GM12873 (cell line): ENCODE data around the gene HIPK2.

Source experiments
- TF ChIP-seq, protein P1 (sequence below): IDR thresholded peaks from 2 replicates; pipeline ENCODE4 v1.5.1; 2012; ENCODE audit warnings: low read depth, mild to moderate bottlenecking, moderate library complexity, low read length, control low read depth; ENCODE audit not compliant: insufficient read depth; ENCODE audit errors: missing control alignments

HIPK2 gene

DNA sequence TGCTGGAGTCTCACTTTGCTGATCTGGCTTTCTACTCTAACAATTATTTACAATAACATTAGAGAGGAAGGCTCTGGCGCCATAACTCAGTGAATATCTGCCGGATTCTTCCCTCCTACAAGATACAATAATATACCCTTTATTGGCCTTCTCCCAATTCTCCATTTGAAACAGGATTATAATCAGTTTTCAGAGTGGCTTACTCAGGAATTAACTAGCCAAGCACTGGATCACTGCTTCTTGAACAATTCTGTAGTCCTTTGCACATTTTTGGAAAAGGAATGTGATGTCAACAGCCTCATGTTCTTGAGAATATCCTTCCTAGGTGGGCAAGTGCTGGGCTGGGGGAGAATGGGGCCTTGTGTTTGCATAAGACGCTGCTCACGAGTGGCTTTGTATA is 125.9 kb downstream of the HIPK2 start:
- TF ChIP-seq, protein P1, sequence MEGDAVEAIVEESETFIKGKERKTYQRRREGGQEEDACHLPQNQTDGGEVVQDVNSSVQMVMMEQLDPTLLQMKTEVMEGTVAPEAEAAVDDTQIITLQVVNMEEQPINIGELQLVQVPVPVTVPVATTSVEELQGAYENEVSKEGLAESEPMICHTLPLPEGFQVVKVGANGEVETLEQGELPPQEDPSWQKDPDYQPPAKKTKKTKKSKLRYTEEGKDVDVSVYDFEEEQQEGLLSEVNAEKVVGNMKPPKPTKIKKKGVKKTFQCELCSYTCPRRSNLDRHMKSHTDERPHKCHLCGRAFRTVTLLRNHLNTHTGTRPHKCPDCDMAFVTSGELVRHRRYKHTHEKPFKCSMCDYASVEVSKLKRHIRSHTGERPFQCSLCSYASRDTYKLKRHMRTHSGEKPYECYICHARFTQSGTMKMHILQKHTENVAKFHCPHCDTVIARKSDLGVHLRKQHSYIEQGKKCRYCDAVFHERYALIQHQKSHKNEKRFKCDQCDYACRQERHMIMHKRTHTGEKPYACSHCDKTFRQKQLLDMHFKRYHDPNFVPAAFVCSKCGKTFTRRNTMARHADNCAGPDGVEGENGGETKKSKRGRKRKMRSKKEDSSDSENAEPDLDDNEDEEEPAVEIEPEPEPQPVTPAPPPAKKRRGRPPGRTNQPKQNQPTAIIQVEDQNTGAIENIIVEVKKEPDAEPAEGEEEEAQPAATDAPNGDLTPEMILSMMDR: no peak

DNA sequence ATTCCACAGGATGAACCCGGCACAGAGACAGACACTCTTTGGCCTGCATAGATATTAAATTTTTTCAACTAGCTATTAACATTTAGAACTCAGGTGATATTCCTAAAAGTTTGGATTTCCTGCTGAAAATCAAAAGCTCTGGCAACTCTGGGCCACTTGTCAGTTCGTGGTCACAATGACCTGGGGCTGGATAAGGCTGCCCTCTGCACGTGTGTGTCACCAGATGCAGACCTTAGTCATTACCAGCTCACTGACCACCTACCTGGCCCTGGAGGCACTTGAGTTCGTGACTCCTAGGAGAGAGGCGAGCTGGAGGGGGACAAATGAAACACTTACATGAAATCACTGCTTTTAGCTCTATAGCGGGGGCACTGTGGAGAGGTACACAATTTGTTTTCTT is 126.5 kb downstream of the HIPK2 start:
- TF ChIP-seq, protein P1: no peak

DNA sequence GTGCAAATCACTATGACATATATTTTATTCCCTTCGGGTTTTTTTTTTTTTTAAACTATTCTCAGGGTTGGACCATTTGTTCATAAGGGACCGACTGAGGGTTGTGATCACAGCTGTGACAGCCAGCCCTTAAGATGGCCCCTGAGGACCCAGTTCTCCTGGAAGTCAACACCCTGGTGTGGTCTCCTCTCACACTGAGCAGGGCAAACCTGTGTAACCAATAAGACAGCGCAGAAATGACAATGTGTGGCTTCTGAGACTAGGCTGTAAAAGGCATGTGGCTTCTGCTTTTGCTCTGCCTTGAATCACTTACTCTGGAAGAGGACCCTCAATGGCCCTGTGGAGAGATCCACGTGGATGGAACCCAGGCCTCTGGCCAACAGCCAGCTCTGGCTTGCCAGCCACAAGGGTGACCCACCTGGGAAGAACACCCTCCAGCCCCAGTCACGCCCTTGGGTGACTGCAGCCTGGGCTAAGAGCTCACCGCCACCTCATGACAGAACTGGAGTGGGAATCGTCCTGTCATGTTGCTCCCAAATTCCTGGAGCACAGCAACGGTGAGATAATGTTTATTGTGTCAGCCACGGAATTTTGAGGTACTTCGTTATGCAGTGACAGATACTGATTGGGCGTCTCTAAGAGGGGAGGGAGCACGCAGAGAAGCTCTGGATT is 127.2 kb downstream of the HIPK2 start:
- TF ChIP-seq, protein P1: no peak

DNA sequence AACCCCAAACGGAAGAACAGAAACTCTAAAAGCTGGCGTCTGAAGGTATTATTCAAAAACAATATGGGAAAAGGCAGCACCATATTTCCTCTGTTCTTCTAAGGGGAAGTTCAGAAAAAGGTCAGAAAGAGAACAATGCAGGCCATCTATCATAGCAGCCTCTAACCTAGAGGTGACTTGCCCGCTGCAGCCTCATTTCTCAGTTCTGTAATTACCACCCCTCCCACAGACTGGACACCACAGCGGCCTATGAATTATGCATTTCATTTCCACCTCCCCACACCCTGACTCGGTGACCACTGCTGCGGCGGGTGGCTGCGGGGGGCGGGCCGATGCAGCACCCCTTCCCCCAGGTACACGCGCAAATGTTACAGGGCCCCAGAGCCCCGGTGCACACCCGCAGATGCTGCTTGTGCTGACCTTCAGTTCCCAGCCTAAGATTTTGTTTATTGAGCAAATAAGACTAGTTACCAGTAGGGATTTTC is 128.8 kb downstream of the HIPK2 start:
- TF ChIP-seq, protein P1: peak; percentile 5

DNA sequence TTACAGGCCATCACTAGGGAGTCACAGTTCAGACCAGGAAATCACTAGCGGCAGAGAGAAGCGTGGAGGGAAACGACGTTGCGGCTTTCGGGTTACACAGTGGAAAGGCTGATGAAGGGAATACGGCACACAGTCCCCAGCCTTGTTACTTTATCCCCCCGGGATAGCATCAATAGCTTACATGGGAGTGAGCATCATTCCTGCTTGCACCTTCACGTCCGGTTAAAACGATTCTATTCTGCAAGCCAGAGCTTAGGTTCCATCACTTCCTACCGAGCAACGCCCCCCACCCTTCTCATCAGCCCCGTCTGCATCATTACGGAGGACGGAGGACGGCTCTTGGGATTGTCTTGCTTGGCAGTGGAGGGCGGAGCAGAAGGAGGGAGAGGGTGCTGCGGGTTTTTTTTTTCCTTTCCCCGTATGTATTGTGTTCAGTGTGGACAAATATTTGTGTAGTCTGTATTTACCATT is 129.4 kb downstream of the HIPK2 start:
- TF ChIP-seq, protein P1: no peak

DNA sequence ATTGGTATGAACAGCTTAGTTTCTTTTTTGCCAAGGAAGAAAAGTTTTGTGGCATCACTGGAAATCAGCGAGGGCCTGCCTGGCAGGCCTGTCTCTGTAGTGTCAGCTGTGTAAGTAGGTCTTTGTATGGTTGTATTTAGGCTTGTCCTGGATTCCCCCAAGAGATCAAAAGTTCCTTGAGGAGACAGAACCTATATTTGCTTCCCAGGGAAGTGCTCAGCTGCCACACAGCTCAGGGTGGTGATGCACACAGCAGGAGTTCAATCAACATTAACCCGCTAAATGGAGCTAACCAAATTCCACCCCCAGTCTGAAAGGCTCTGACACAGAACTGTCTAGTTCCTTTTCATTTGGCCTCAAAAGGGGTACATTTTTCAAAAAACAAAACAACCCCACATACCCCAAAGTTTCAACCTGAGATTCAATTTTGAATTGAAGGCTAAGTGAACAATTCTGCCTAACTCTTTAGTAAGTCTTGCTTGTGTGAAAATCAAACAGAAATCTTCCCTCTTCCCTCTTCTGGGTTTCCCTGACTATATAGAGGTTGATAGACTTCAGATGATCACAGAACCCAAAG is 129.9 kb downstream of the HIPK2 start:
- TF ChIP-seq, protein P1: no peak

DNA sequence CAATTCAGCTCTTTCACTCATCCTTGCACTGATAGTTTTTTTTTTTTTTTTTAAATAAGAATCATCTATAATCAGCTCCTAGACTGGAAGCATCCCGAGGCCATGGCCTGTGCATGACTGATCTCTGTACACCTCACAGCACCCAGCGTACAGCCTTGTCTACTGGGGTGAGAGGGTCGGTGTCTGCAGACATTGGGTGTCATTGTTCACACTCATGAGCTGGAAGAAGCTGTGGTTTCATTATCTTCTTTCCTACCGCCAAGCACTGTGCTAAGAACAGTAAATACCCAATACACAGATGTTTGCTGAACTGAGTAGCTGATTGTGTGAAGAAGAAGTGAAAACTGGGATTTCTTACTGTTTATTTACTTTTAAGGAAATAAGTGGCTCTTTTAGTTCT is 130.7 kb downstream of the HIPK2 start:
- TF ChIP-seq, protein P1: no peak
